ENCODE data around the gene RNF121. TPM values are rescaled to one million over a fixed set of nuclear protein-coding genes. Genes with fewer than 3 reads are reported as not detected.

Gene RNF121
- total and polyA plus RNA-seq, 2 of the 8 experiments (the other 6 are each of a cell fraction or from before 2014, with no cell fraction given), result 39.7 to 51.6 TPM

- TF ChIP-seq, protein P1, sequence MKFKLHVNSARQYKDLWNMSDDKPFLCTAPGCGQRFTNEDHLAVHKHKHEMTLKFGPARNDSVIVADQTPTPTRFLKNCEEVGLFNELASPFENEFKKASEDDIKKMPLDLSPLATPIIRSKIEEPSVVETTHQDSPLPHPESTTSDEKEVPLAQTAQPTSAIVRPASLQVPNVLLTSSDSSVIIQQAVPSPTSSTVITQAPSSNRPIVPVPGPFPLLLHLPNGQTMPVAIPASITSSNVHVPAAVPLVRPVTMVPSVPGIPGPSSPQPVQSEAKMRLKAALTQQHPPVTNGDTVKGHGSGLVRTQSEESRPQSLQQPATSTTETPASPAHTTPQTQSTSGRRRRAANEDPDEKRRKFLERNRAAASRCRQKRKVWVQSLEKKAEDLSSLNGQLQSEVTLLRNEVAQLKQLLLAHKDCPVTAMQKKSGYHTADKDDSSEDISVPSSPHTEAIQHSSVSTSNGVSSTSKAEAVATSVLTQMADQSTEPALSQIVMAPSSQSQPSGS (IDR thresholded peaks at IDR 0.05; ENCODE audit: low read length), result no peak
- TF ChIP-seq HDAC6 (IDR thresholded peaks at IDR 0.05; ENCODE audit: low read depth, low read length) (no peak), POU5F1 (IDR thresholded peaks at IDR 0.05; ENCODE audit: low read depth, low read length) (no peak), BACH1 (IDR thresholded peaks at IDR 0.05; ENCODE audit: low read length) (no peak)
These were observed 35.8 kb downstream of the RNF121 start (continued) for GRCh38 chr11:71964641-71965040.

Measured in H1 (cell line).